GM18520 (cell line): Measurements from ENCODE around the gene ATL2.

Experiments
- ATAC-seq: cut with Tn5 transposase; IDR thresholded peaks from one replicate; pipeline ENCODE4 v1.9.1; 2021; ENCODE audit not compliant: unreplicated experiment

Gene ATL2

GRCh38 chr2:38255211-38255610 lies 121.9 kb downstream of the ATL2 start:
- no peak for ATAC-seq

- no peak for ATAC-seq
These were observed 122.3 kb downstream of the ATL2 start for GRCh38 chr2:38254796-38255195.

GRCh38 chr2:38251940-38252339 lies 125.1 kb downstream of the ATL2 start:
- no peak for ATAC-seq

GRCh38 chr2:38248707-38249106 lies 128.4 kb downstream of the ATL2 start:
- ATAC-seq = no peak

GRCh38 chr2:38248255-38248654 lies 128.8 kb downstream of the ATL2 start:
- ATAC-seq = no peak

- ATAC-seq = no peak
These were observed 131.0 kb downstream of the ATL2 start for GRCh38 chr2:38246105-38246504.

DNA sequence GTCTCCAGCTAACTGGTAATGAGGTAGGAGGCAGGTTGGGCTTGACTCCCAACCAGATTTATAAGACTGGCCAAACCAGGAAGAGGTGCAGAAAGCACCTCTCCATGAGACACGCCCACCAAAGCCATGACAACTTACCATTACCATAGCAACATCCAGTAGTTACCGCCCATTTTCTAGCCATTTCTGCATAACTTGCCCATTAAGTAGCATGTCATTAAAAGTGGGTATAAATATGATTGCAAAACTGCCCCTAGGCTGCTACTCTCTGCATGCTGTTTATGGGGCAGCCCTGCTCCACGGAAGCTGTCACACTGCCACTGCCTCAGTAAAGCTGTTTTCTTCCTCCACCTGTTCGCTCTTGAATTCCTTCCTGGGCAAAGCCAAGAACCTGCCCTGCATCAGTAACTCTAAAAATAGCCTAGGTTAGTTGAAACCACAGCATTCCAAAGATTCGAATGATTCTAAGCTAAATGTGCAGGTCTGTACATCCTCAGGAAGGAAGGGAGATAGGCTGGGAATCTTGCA lies 131.9 kb downstream of the ATL2 start:
- no peak for ATAC-seq

DNA sequence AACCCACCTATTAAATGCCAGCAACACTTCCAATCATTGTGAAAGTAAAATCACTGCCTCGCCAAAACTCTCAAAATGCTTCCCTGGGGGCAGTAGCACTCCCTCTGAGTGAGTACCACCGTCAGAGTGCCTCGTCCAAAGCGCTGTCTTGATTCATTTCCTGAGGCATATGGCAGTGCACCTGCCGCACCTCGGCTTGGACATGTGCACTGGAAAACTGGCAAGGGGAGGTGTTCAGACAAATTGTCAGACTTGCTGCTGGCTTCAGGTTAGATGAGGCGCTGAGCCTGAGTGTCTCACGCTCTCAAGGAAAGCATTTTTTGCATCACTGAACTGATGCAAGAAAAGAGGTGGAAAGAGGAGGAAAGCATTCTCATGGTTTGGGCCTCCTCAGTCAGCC lies 132.8 kb downstream of the ATL2 start:
- no peak for ATAC-seq
